GM23338 (cell line): ENCODE results near the gene HNRNPR. TPM values are rescaled to one million over a fixed set of nuclear protein-coding genes. Genes with fewer than 3 reads are reported as not detected.

Experiments used
- ATAC-seq: fragments of 200-7000 bp; cut with Tn5 transposase; 3 replicates; pipeline ENCODE4 v1.9.1; 2020
- DNase-seq: peaks from one replicate; pipeline ENCODE4 v3.0.0-alpha.2; 2015; ENCODE audit warnings: low spot score
- H2AFZ ChIP-seq: fragments of 200-600 bp; sonication (generic); 2 replicates; pipeline ENCODE4 v1.8.0; 2016; ENCODE audit warnings: antibody characterized with exemption, mild to moderate bottlenecking, moderate library complexity
- H3F3A ChIP-seq: fragments of 200-600 bp; sonication (generic); replicated peaks from 2 replicates; pipeline ENCODE4 v1.8.0; 2017; ENCODE audit warnings: antibody characterized with exemption, mixed run types, low read depth
- H3K27ac ChIP-seq: fragments of 200-600 bp; sonication (generic); 2 replicates; pipeline ENCODE4 v1.6.1; 2016; ENCODE audit warnings: low read depth
- H3K27me3 ChIP-seq: fragments of 200-600 bp; sonication (generic); 2 replicates; pipeline ENCODE4 v1.8.0; 2016; ENCODE audit warnings: mild to moderate bottlenecking, mixed run types, moderate library complexity; ENCODE audit not compliant: insufficient read depth
- H3K36me3 ChIP-seq: fragments of 200-600 bp; sonication (generic); 2 replicates; pipeline ENCODE4 v1.8.0; 2016; ENCODE audit warnings: mild to moderate bottlenecking; ENCODE audit not compliant: insufficient read depth
- H3K4me1 ChIP-seq: fragments of 200-600 bp; sonication (generic); 2 replicates; pipeline ENCODE4 v1.8.0; 2016; ENCODE audit warnings: mild to moderate bottlenecking, moderate library complexity; ENCODE audit not compliant: insufficient read depth
- H3K4me2 ChIP-seq: fragments of 200-600 bp; sonication (generic); 2 replicates; pipeline ENCODE4 v1.7.1; 2017; ENCODE audit warnings: mixed run types
- H3K4me3 ChIP-seq: fragments of 200-600 bp; sonication (generic); 2 replicates; pipeline ENCODE4 v1.6.1; 2016; ENCODE audit warnings: mixed run types
- H3K79me2 ChIP-seq: fragments of 200-600 bp; sonication (generic); replicated peaks from 2 replicates; pipeline ENCODE4 v1.8.0; 2017; ENCODE audit warnings: mild to moderate bottlenecking; ENCODE audit not compliant: insufficient read depth
- H3K9me2 ChIP-seq: fragments of 200-600 bp; sonication (generic); 2 replicates; pipeline ENCODE4 v1.8.0; 2017; ENCODE audit not compliant: insufficient read depth
- H4K20me1 ChIP-seq: fragments of 200-600 bp; sonication (generic); replicated peaks from 2 replicates; pipeline ENCODE4 v1.8.0; 2017; ENCODE audit warnings: mild to moderate bottlenecking; ENCODE audit not compliant: insufficient read depth
- H3K27ac Mint-ChIP-seq: 2 replicates; pipeline ENCODE4 v1.8.0; 2020; ENCODE audit warnings: inconsistent platforms, mild to moderate bottlenecking, moderate library complexity, mixed read lengths
- H3K27me3 Mint-ChIP-seq: 3 replicates; pipeline ENCODE4 v1.8.0; 2022; ENCODE audit warnings: low read depth, mild to moderate bottlenecking, moderate library complexity, mixed read lengths, inconsistent platforms; ENCODE audit not compliant: insufficient read depth, poor library complexity
- H3K36me3 Mint-ChIP-seq: 3 replicates; pipeline ENCODE4 v1.8.0; 2021; ENCODE audit warnings: low read depth, mild to moderate bottlenecking, inconsistent platforms, moderate library complexity, mixed read lengths
- H3K4me1 Mint-ChIP-seq: 3 replicates; pipeline ENCODE4 v1.8.0; 2020; ENCODE audit warnings: mild to moderate bottlenecking, inconsistent platforms, mixed read lengths
- H3K4me3 Mint-ChIP-seq: 3 replicates; pipeline ENCODE4 v1.8.0; 2021; ENCODE audit warnings: moderate library complexity, mild to moderate bottlenecking, inconsistent platforms, mixed read lengths
- H3K9me3 Mint-ChIP-seq: 3 replicates; pipeline ENCODE4 v1.8.0; 2020; ENCODE audit warnings: moderate library complexity, mild to moderate bottlenecking, inconsistent platforms, mixed read lengths
- CREB1 ChIP-seq: fragments of 250-450 bp; sonication (Bioruptor Pico); IDR thresholded peaks from 2 replicates; pipeline ENCODE4 v1.5.0; 2020; ENCODE audit warnings: low read depth, mild to moderate bottlenecking, moderate library complexity
- CTCF ChIP-seq, 2 experiments: fragments of 200-600 bp in 1 of 2; sonication (generic) in 1 of 2; conservative IDR thresholded peaks; 2 replicates each; pipeline versions ENCODE4 v1.5.1 to v1.6.1; 2016 to 2017; ENCODE audit warnings: antibody characterized with exemption in 2 of 2, low read depth in 2 of 2, mild to moderate bottlenecking in 2 of 2, moderate library complexity in 1 of 2
- ETS1 ChIP-seq: IDR thresholded peaks from 2 replicates; pipeline ENCODE4 v1.6.1; 2016; ENCODE audit warnings: antibody characterized with exemption
- EZH2 ChIP-seq: fragments of 200-600 bp; sonication (generic); IDR thresholded peaks from one replicate; pipeline ENCODE4 v1.8.0; 2017; ENCODE audit warnings: antibody characterized with exemption, mild to moderate bottlenecking, low read depth; ENCODE audit not compliant: unreplicated experiment
- EZH2phosphoT487 ChIP-seq: fragments of 200-600 bp; sonication (generic); IDR thresholded peaks from one replicate; pipeline ENCODE4 v1.8.1; 2018; ENCODE audit warnings: antibody characterized with exemption; ENCODE audit not compliant: unreplicated experiment
- JUNB ChIP-seq: IDR thresholded peaks from one replicate; pipeline ENCODE4 v1.6.1; 2016; ENCODE audit warnings: antibody characterized with exemption; ENCODE audit not compliant: unreplicated experiment
- NANOG ChIP-seq: IDR thresholded peaks from 2 replicates; pipeline ENCODE4 v1.6.1; 2016; ENCODE audit warnings: antibody characterized with exemption, borderline replicate concordance
- POLR2AphosphoS5 ChIP-seq: IDR thresholded peaks from 2 replicates; pipeline ENCODE4 v1.6.1; 2016; ENCODE audit warnings: antibody characterized with exemption, low read depth
- REST ChIP-seq: IDR thresholded peaks from one replicate; pipeline ENCODE4 v1.6.1; 2018; ENCODE audit warnings: antibody characterized with exemption; ENCODE audit not compliant: unreplicated experiment
- STAT1 ChIP-seq: IDR thresholded peaks from one replicate; pipeline ENCODE4 v1.6.1; 2016; ENCODE audit warnings: antibody characterized with exemption; ENCODE audit not compliant: unreplicated experiment
- ZNF114 ChIP-seq: fragments of 250-450 bp; sonication (Bioruptor Pico); IDR thresholded peaks from 2 replicates; pipeline ENCODE4 v1.5.0; 2020; ENCODE audit warnings: mild to moderate bottlenecking, moderate library complexity
- ZNF331 ChIP-seq: fragments of 250-450 bp; sonication (Bioruptor Pico); IDR thresholded peaks from 2 replicates; pipeline ENCODE4 v1.5.0; 2020; ENCODE audit warnings: low read depth, mild to moderate bottlenecking, moderate library complexity
- polyA plus RNA-seq: library from polyadenylated mRNA; unstranded; fragments of >200 nt; fragmentation: Nextera tagmentation; extraction: Ambion mirVana; gene quantifications from 2 replicates; pipeline ENCODE4 v1.2.1, GENCODE V29; 2016
- total RNA-seq: library from RNA; depleted of rRNA; stranded (reverse); fragments of >200 nt; shearing (Covaris generic); gene quantifications from 2 replicates; pipeline ENCODE4 v1.2.3, GENCODE V29; 2014
- TF ChIP-seq, protein P1 (sequence below): fragments of 250-450 bp; sonication (Bioruptor Pico); IDR thresholded peaks from 2 replicates; pipeline ENCODE4 v1.5.0; 2020; ENCODE audit warnings: mild to moderate bottlenecking, moderate library complexity

The HNRNPR gene
- total and polyA plus RNA-seq, 2 experiments from 2014 or later = 147 to 200 TPM

DNA sequence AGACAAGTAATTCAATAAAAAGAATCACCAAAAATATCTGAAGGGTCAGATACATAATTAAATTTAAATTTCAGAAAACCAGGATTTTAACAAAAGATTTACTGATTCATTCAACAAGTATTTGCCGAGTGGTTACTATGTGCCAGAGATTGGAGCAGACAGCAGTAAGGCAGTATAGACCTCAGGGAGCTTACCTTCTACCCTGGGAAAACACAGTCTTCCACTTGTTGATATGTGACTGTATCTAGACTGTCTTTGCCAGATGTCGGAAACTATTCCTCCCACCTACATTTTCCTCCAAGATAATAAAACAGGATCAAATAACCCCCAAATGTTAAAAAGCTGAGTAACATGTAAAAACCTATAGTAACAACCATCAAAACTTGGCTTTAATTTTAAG is 6.2 kb downstream of the HNRNPR start:
- Histone ChIP-seq H3K79me2 (peaks cover 91% of the 10 kb centered on the region), H3K4me2 (no peak overlapping the region), H4K20me1 (peaks cover 86% of the 10 kb centered on the region), H3K9me2 (no peaks in the 10 kb centered on the region), H3K27me3 (no peaks in the 10 kb centered on the region), H2AFZ (no peak overlapping the region), H3K36me3 (peaks cover 47% of the 10 kb centered on the region), H3K27ac (no peak overlapping the region), H3K4me3 (no peak overlapping the region), H3K4me1 (peaks cover 28% of the 10 kb centered on the region), H3F3A (peaks cover 4% of the 10 kb centered on the region; the same call in 1 of the 2 replicates)
- Mint-ChIP-seq H3K4me1 (peaks cover 29% of the 10 kb centered on the region), H3K36me3 (peaks cover 55% of the 10 kb centered on the region), H3K4me3 (no peak overlapping the region), H3K27me3 (peaks cover 2% of the 10 kb centered on the region), H3K27ac (no peak overlapping the region), H3K9me3 (no peaks in the 10 kb centered on the region)
- no peak for TF ChIP-seq EZH2
- TF ChIP-seq, protein P1, sequence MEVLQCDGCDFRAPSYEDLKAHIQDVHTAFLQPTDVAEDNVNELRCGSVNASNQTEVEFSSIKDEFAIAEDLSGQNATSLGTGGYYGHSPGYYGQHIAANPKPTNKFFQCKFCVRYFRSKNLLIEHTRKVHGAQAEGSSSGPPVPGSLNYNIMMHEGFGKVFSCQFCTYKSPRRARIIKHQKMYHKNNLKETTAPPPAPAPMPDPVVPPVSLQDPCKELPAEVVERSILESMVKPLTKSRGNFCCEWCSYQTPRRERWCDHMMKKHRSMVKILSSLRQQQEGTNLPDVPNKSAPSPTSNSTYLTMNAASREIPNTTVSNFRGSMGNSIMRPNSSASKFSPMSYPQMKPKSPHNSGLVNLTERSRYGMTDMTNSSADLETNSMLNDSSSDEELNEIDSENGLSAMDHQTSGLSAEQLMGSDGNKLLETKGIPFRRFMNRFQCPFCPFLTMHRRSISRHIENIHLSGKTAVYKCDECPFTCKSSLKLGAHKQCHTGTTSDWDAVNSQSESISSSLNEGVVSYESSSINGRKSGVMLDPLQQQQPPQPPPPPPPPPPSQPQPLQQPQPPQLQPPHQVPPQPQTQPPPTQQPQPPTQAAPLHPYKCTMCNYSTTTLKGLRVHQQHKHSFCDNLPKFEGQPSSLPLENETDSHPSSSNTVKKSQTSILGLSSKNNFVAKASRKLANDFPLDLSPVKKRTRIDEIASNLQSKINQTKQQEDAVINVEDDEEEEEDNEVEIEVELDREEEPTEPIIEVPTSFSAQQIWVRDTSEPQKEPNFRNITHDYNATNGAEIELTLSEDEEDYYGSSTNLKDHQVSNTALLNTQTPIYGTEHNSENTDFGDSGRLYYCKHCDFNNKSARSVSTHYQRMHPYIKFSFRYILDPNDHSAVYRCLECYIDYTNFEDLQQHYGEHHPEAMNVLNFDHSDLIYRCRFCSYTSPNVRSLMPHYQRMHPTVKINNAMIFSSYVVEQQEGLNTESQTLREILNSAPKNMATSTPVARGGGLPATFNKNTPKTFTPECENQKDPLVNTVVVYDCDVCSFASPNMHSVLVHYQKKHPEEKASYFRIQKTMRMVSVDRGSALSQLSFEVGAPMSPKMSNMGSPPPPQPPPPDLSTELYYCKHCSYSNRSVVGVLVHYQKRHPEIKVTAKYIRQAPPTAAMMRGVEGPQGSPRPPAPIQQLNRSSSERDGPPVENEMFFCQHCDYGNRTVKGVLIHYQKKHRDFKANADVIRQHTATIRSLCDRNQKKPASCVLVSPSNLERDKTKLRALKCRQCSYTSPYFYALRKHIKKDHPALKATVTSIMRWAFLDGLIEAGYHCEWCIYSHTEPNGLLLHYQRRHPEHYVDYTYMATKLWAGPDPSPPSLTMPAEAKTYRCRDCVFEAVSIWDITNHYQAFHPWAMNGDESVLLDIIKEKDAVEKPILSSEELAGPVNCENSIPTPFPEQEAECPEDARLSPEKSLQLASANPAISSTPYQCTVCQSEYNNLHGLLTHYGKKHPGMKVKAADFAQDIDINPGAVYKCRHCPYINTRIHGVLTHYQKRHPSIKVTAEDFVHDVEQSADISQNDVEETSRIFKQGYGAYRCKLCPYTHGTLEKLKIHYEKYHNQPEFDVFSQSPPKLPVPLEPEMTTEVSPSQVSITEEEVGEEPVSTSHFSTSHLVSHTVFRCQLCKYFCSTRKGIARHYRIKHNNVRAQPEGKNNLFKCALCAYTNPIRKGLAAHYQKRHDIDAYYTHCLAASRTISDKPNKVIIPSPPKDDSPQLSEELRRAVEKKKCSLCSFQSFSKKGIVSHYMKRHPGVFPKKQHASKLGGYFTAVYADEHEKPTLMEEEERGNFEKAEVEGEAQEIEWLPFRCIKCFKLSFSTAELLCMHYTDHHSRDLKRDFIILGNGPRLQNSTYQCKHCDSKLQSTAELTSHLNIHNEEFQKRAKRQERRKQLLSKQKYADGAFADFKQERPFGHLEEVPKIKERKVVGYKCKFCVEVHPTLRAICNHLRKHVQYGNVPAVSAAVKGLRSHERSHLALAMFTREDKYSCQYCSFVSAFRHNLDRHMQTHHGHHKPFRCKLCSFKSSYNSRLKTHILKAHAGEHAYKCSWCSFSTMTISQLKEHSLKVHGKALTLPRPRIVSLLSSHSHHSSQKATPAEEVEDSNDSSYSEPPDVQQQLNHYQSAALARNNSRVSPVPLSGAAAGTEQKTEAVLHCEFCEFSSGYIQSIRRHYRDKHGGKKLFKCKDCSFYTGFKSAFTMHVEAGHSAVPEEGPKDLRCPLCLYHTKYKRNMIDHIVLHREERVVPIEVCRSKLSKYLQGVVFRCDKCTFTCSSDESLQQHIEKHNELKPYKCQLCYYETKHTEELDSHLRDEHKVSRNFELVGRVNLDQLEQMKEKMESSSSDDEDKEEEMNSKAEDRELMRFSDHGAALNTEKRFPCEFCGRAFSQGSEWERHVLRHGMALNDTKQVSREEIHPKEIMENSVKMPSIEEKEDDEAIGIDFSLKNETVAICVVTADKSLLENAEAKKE = no peak
- TF ChIP-seq REST = no peak
- no peak for TF ChIP-seq STAT1
- no peak for TF ChIP-seq ZNF114 (CRISPR knock-in tag)
- no peak for TF ChIP-seq JUNB
- TF ChIP-seq POLR2AphosphoS5 = no peak
- no peak for TF ChIP-seq ZNF331 (CRISPR knock-in tag)
- TF ChIP-seq EZH2phosphoT487 = no peak
- no peak for TF ChIP-seq ETS1
- TF ChIP-seq CREB1 (CRISPR knock-in tag) = no peak
- TF ChIP-seq CTCF (conservative IDR thresholded peaks at IDR 0.05; ENCODE audit: low read depth in 2 of 2) = no peak
- TF ChIP-seq NANOG = no peak
- DNase-seq = no peak
- ATAC-seq = no peak
